ENCODE data around the gene RGPD8.

- TF ChIP-seq CEBPB (IDR thresholded peaks at IDR 0.05) = no peak
- no peak for TF ChIP-seq EP300 (IDR thresholded peaks at IDR 0.05; ENCODE audit: borderline replicate concordance)
- no peak for TF ChIP-seq FOXM1 (IDR thresholded peaks at IDR 0.05; ENCODE audit: borderline replicate concordance, low read depth)
- no peak for TF ChIP-seq REST (IDR thresholded peaks at IDR 0.05; ENCODE audit: low read depth)
- TF ChIP-seq EGR1 (IDR thresholded peaks at IDR 0.05) = no peak
- no peak for TF ChIP-seq MAX (IDR thresholded peaks at IDR 0.05)
- no peak for TF ChIP-seq USF1 (IDR thresholded peaks at IDR 0.05)
- no peak for TF ChIP-seq TCF12 (IDR thresholded peaks at IDR 0.05; ENCODE audit: low read depth)
- TF ChIP-seq YY1 (IDR thresholded peaks at IDR 0.05; ENCODE audit: low read depth) = no peak
These were observed 88.1 kb downstream of the RGPD8 start for GRCh38 chr2:112345030-112346027.

Measured in Ishikawa (cell line).